Neural cell (in vitro differentiated cells): ENCODE data around the gene TPRG1L. TPM values are rescaled to one million over a fixed set of nuclear protein-coding genes. Genes with fewer than 3 reads are reported as not detected.

ENCODE experiments used
- H2AFZ ChIP-seq: fragments of 200-600, 300-800 bp; sonication (generic), shearing (Covaris generic); 2 replicates; pipeline ENCODE4 v1.6.0; 2014; ENCODE audit warnings: low read depth, mild to moderate bottlenecking, antibody characterized with exemption, low read length, moderate library complexity
- H3F3A ChIP-seq: fragments of 200-600 bp; shearing (Covaris generic); 2 replicates; pipeline ENCODE4 v1.6.1; 2016; ENCODE audit warnings: mild to moderate bottlenecking, moderate library complexity, mixed read lengths, antibody characterized with exemption, low read length; ENCODE audit not compliant: insufficient read depth, poor library complexity, severe bottlenecking
- H3K27ac ChIP-seq: fragments of 200-600, 300-800 bp; sonication (generic), shearing (Covaris generic); 2 replicates; pipeline ENCODE4 v1.5.1; 2014; ENCODE audit warnings: mild to moderate bottlenecking, low read length, moderate library complexity
- H3K27me3 ChIP-seq: fragments of 300-800, 200-600 bp; sonication (generic), shearing (Covaris generic); 2 replicates; pipeline ENCODE4 v1.6.0; 2014; ENCODE audit warnings: mild to moderate bottlenecking, low read depth, low read length, moderate library complexity; ENCODE audit not compliant: insufficient read depth
- H3K36me3 ChIP-seq: fragments of 300-800, 200-600 bp; sonication (generic), shearing (Covaris generic); 2 replicates; pipeline ENCODE4 v1.5.1; 2014; ENCODE audit warnings: mild to moderate bottlenecking, antibody characterized with exemption, low read length, moderate library complexity; ENCODE audit not compliant: insufficient read depth
- H3K4me2 ChIP-seq: fragments of 300-800, 200-600 bp; sonication (generic), shearing (Covaris generic); 2 replicates; pipeline ENCODE4 v1.6.0; 2014; ENCODE audit warnings: mild to moderate bottlenecking, low read length
- H3K4me3 ChIP-seq: fragments of 300-800, 200-600 bp; sonication (generic), shearing (Covaris generic); 2 replicates; pipeline ENCODE4 v1.5.1; 2014; ENCODE audit warnings: mild to moderate bottlenecking, low read length, moderate library complexity
- H3K79me2 ChIP-seq: fragments of 200-600 bp; shearing (Covaris generic); replicated peaks from 2 replicates; pipeline ENCODE4 v1.6.0; 2014; ENCODE audit warnings: mild to moderate bottlenecking, low read length, moderate library complexity; ENCODE audit not compliant: insufficient read depth
- H3K9ac ChIP-seq: fragments of 300-800, 200-600 bp; sonication (generic), shearing (Covaris generic); 2 replicates; pipeline ENCODE4 v1.6.1; 2016; ENCODE audit warnings: mild to moderate bottlenecking, low read length, mixed read lengths
- H3K9me2 ChIP-seq: fragments of 200-600 bp; shearing (Covaris generic); 2 replicates; pipeline ENCODE4 v1.6.1; 2016; ENCODE audit warnings: mild to moderate bottlenecking, low read length, mixed read lengths; ENCODE audit not compliant: insufficient read depth
- H3K9me3 ChIP-seq: fragments of 200-600, 300-800 bp; sonication (generic), shearing (Covaris generic); 2 replicates; pipeline ENCODE4 v1.6.1; 2016; ENCODE audit warnings: mild to moderate bottlenecking, mixed run types, low read length, moderate library complexity, mixed read lengths
- H4K20me1 ChIP-seq: fragments of 200-600 bp; shearing (Covaris generic); 2 replicates; pipeline ENCODE4 v1.6.1; 2016; ENCODE audit warnings: mild to moderate bottlenecking, mixed run types; ENCODE audit not compliant: insufficient read depth
- EP300 ChIP-seq: fragments of 450-650 bp; conservative IDR thresholded peaks from 2 replicates; pipeline ENCODE4 v1.6.1; 2014; ENCODE audit warnings: antibody characterized with exemption, mild to moderate bottlenecking, moderate library complexity; ENCODE audit not compliant: poor library complexity, severe bottlenecking
- EZH2 ChIP-seq: fragments of 200-600, 300-800 bp; shearing (Covaris generic), sonication (generic); IDR thresholded peaks from 2 replicates; pipeline ENCODE4 v1.6.1; 2014; ENCODE audit warnings: antibody characterized with exemption, low read length, borderline replicate concordance, mild to moderate bottlenecking; ENCODE audit not compliant: insufficient read depth, poor library complexity, severe bottlenecking
- MXI1 ChIP-seq: fragments of 450-650 bp; conservative IDR thresholded peaks from 2 replicates; pipeline ENCODE4 v1.6.1; 2014; ENCODE audit warnings: antibody characterized with exemption, mild to moderate bottlenecking; ENCODE audit not compliant: poor library complexity, severe bottlenecking
- POLR2AphosphoS5 ChIP-seq: IDR thresholded peaks from 2 replicates; pipeline ENCODE4 v1.6.1; 2012
- RAD21 ChIP-seq: fragments of 450-650 bp; conservative IDR thresholded peaks from 2 replicates; pipeline ENCODE4 v1.6.1; 2014; ENCODE audit warnings: antibody characterized with exemption, mild to moderate bottlenecking, moderate library complexity
- SMC3 ChIP-seq: fragments of 450-650 bp; conservative IDR thresholded peaks from 2 replicates; pipeline ENCODE4 v1.6.1; 2014; ENCODE audit warnings: antibody characterized with exemption, mild to moderate bottlenecking, moderate library complexity; ENCODE audit not compliant: poor library complexity
- TAF1 ChIP-seq: IDR thresholded peaks from 2 replicates; pipeline ENCODE4 v1.6.1; 2012; ENCODE audit warnings: low read depth
- polyA plus RNA-seq: library from polyadenylated mRNA; depleted of rRNA; stranded (reverse); fragments of >200 nt; gene quantifications from 2 replicates; pipeline ENCODE4 v1.2.3, GENCODE V29; 2014
- TF ChIP-seq, protein P1 (sequence below): IDR thresholded peaks from 2 replicates; pipeline ENCODE4 v1.6.1; 2012; ENCODE audit warnings: borderline replicate concordance
- TF ChIP-seq, protein P2 (sequence below): fragments of 450-650 bp; IDR thresholded peaks from 2 replicates; pipeline ENCODE4 v1.5.1; 2014; ENCODE audit warnings: antibody characterized with exemption, mild to moderate bottlenecking, moderate library complexity; ENCODE audit not compliant: poor library complexity, severe bottlenecking

Gene TPRG1L
- polyA plus RNA-seq, 1 donor from 2014 or later = 22.4 TPM

DNA sequence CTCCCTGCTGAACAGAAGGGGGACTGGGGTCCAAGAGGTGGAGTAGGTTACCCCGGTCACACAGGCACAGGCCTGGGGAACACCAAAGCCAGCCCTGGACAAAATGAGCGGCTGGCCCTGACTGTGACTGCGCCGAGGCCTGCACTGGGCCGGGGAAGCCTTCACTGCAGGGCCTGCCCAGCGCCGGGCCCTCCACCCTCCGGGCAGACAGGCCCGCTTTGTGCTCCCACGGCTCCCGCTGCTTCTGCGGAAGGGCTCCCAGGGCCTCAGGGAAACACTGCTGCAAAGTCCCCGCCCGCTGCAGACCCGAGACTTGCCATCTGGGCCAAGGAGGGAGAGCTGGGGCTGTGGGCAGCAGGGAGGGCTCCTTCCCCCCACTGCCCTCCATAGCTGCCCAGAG lies 48.8 kb upstream of the TPRG1L start:
- no peak overlapping the region for H2AFZ ChIP-seq
- no peaks in the 10 kb centered on the region for H4K20me1 ChIP-seq
- no peaks in the 10 kb centered on the region for H3F3A ChIP-seq
- H3K4me3 ChIP-seq = no peak overlapping the region
- no peaks in the 10 kb centered on the region for H3K9me3 ChIP-seq
- no peak overlapping the region for H3K4me2 ChIP-seq
- no peaks in the 10 kb centered on the region for H3K9me2 ChIP-seq
- no peaks in the 10 kb centered on the region for H3K27me3 ChIP-seq
- no peak overlapping the region for H3K9ac ChIP-seq
- no peak overlapping the region for H3K27ac ChIP-seq
- no peaks in the 10 kb centered on the region for H3K79me2 ChIP-seq
- no peaks in the 10 kb centered on the region for H3K36me3 ChIP-seq
- TF ChIP-seq EP300 (no peak), SMC3 (no peak), MXI1 (no peak), POLR2AphosphoS5 (no peak), TAF1 (no peak), EZH2 (no peak), RAD21 (no peak)
- TF ChIP-seq, protein P1, sequence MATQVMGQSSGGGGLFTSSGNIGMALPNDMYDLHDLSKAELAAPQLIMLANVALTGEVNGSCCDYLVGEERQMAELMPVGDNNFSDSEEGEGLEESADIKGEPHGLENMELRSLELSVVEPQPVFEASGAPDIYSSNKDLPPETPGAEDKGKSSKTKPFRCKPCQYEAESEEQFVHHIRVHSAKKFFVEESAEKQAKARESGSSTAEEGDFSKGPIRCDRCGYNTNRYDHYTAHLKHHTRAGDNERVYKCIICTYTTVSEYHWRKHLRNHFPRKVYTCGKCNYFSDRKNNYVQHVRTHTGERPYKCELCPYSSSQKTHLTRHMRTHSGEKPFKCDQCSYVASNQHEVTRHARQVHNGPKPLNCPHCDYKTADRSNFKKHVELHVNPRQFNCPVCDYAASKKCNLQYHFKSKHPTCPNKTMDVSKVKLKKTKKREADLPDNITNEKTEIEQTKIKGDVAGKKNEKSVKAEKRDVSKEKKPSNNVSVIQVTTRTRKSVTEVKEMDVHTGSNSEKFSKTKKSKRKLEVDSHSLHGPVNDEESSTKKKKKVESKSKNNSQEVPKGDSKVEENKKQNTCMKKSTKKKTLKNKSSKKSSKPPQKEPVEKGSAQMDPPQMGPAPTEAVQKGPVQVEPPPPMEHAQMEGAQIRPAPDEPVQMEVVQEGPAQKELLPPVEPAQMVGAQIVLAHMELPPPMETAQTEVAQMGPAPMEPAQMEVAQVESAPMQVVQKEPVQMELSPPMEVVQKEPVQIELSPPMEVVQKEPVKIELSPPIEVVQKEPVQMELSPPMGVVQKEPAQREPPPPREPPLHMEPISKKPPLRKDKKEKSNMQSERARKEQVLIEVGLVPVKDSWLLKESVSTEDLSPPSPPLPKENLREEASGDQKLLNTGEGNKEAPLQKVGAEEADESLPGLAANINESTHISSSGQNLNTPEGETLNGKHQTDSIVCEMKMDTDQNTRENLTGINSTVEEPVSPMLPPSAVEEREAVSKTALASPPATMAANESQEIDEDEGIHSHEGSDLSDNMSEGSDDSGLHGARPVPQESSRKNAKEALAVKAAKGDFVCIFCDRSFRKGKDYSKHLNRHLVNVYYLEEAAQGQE = no peak
- TF ChIP-seq, protein P2, sequence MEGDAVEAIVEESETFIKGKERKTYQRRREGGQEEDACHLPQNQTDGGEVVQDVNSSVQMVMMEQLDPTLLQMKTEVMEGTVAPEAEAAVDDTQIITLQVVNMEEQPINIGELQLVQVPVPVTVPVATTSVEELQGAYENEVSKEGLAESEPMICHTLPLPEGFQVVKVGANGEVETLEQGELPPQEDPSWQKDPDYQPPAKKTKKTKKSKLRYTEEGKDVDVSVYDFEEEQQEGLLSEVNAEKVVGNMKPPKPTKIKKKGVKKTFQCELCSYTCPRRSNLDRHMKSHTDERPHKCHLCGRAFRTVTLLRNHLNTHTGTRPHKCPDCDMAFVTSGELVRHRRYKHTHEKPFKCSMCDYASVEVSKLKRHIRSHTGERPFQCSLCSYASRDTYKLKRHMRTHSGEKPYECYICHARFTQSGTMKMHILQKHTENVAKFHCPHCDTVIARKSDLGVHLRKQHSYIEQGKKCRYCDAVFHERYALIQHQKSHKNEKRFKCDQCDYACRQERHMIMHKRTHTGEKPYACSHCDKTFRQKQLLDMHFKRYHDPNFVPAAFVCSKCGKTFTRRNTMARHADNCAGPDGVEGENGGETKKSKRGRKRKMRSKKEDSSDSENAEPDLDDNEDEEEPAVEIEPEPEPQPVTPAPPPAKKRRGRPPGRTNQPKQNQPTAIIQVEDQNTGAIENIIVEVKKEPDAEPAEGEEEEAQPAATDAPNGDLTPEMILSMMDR = no peak

DNA sequence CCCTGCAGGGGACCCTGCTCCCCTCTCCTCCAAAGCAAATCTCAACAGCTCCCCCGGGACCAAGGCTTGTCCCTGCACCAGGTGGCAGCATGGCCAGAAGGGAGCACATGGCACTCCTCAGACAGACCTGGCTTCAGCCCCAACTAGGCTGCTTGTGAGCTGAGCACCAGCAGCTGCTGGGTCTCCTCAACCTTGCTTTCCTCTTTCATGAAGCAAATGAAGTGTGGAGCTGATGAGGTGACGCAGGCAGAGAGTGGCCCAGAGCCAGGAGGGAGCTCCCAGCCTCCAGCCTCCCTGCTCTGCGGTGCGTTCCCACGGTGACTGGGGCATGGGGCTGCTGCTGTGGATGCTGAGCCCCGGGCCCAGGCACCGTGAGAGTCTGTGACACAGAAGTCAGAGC lies 47.5 kb upstream of the TPRG1L start:
- H2AFZ ChIP-seq = no peak overlapping the region
- no peaks in the 10 kb centered on the region for H3K36me3 ChIP-seq
- no peak overlapping the region for H3K9ac ChIP-seq
- no peak for TF ChIP-seq MXI1
- no peak for TF ChIP-seq SMC3
- no peak for TF ChIP-seq EP300
- TF ChIP-seq EZH2 = no peak
- no peak for TF ChIP-seq TAF1
- TF ChIP-seq, protein P1 = no peak
- TF ChIP-seq RAD21 = no peak
- TF ChIP-seq POLR2AphosphoS5 = no peak
- TF ChIP-seq, protein P2 = no peak
- H3F3A ChIP-seq = no peaks in the 10 kb centered on the region
- H3K9me3 ChIP-seq = no peaks in the 10 kb centered on the region
- no peaks in the 10 kb centered on the region for H3K9me2 ChIP-seq
- no peaks in the 10 kb centered on the region for H4K20me1 ChIP-seq
- no peaks in the 10 kb centered on the region for H3K27me3 ChIP-seq
- H3K27ac ChIP-seq = no peak overlapping the region
- no peak overlapping the region for H3K4me3 ChIP-seq
- no peak overlapping the region for H3K4me2 ChIP-seq
- H3K79me2 ChIP-seq = no peaks in the 10 kb centered on the region
